ENCODE results near the gene FAM53A.
"Not testable (repeated sequence)": the region's sequence is repeated elsewhere in the genome, so short reads cannot be mapped to it uniquely, and the experiment has no call there.

The FAM53A gene

DNA sequence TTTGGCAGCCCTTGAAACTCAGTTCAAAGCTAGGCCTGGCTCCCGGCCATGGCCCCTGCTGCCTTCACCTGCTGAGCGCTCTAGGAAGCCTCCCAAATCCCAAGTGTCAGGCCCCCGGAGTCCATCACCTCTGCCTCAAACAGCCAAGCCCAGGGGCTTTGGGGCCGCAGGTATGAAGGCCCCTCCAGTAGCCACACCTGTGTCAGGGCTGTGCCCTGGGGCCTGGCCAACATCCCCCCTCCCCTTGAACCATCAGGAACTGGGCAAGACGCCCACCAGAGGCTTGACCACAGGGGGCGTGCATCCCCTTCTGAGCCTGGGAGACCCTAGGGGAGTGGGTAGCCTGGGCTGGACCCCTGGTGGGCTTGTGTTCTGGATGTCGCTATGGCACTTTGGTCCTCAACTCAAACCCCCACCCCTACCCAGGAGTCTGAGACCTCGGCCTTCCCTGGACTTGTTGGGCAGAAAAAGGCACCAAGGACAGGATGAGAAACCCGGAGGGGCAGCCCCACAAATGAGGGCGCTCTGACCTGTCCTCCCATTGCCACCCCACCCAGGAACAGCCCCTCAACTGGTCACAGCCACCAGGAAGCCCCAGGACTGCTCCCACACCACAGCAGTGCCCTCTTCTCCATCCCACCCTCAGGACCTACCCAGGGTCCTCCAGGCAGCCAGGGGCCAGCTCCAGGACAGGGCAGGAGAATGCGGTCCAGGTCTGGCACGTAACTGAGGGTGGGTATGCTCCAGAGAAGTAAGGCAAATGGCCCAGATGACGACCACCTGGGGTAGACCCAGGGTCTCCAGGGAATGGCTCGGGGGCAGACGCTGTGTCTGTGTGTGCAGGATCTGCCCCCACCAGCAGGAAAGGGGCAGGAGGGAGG, 32.2 kb upstream of the FAM53A start:
- DNase-seq: no peak

DNA sequence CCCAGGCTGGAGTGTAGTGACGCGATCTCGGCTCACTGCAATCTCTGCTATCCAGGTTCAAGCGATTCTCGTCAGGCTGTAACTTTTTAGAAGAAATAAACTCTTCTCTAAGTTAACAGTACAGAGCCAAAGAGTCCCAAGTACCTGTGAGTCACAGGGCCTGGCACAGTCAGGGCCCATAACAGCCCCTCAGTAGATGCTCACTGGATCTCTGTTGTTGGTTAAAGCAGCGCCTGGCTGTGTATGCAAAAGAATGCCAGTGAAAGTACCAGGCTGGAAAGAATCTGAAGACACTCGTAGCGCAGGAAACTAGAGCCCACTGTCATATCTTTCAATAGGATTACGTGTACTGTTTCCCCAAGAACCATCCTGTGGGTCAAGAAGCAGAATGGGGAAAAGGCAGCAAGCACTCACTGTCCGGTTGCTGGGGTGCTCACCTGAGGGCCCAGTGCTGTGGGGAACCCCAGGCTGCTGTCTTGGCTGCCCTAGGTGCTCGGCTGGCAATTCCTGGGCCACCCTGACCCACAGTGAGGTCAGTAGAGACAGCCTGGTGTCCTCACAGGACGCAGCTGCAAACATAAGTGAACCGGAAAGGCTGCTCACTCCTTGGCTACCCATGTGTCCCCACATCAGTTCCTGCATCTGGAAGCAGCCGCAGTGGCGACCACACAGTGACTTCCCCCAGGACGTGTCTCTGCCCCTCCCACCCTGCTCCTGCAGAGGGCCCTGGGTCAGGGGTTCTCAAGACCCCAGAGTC, 31.1 kb upstream of the FAM53A start:
- no peak for DNase-seq

DNA sequence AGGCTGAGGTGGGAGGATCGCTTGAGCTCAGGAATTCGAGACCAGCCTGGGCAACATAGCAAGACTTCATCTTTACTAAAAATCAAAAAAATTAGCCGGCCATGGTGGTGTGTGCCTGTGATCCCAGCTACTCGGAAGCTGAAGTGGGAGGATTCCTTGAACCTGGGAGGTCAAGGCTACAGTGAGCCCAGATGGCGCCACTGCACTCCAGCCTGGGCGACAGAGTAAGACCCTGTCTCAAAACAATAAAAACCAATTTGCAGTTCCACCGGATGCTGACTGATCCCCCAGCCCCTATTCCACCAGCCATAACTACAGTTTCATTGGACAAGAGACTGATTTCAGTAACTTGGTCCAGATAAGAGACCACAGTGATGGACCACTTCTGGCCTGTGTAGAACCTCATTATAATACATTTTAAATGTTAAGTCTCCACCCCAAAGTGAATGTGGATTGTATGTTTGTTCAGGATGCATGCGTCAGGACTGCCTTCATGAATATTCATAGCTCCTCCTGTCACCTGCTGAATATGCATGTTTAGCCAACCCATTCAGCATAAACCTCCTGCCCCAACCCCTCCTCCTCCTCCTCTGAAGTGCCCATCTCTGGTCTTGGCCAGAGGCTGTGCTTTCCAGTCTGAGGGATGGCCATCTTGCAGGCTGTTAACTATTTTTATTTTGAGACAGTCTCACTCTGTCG, 30.3 kb upstream of the FAM53A start:
- DNase-seq: no peak

DNA sequence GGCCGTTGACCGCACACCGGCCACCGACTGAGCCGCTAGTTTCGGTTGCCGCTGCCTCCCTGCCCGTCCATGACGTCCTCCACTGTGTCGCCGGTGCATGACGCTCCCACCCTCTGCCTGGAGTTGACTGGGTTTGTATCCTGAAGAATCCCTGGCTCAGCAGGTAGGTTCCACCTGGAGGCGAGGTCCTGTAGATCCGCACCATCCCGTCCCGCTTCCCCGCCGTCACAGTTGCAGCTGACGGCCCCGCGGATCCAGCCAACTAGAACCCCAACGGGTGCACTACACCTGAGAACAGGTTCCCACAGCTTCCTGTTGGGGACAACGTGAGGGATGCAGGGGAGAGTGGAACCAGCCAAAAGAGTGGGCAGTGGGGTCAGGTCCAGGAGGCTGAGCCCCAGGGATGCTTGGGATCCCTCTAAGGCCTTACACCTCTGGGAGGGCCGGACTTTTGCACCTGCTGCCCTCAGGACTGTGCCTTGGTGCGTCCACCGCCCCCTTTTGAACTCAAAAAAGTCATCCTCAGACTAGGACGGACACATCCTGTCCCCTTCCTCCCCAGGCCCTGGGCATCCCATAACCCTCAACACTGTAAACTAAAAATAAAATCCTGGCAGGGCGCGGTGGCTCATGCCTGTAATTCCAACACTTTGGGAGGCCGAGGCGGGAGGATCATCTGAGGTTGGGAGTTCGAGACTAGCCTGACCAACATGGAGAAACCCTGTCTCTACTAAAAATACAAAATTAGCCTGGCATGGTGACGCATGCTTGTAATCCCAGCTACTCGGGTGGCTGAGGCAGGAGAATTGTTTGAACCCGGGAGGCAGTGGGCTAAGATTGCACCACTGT, 29.1 kb upstream of the FAM53A start:
- peak; percentile 30 for DNase-seq

DNA sequence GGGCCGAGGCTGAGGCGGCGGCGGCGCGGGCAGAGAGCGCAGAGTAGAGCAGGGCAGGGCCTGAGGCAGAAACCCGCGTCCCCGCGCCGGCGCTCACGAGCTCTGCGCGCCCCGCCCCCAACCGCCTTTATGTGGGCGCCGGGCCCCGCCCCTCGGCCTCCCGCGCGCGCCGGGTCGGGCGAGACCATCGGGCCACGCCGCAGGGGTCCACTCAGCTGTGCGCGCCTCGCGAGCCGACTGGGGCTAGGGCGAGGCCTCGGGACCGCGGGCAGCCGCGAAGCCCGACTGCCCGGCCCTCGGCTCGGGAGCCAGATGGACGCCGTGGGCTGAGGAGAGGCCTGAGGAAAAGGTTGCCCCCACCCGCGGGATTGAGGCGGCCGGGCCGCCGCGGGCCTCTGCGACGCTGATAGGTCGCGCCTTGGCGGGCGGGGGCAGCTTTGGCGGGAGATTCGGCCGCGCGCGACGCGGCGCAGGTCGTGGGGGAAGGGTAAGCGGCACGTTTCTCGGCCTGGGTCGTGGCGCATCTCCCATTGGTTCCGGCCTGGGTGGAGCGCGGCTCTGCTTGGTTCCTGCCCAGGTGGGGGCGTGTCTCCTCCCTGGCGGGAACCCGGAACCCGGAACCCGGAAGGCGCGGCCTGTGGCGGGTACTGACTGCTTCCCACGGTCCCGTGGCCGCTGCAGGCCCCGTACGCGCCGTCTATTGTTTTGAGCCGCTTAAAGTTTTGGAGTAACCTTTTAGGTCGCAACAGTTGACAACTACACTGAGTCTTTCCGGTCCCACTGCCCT, 28.3 kb upstream of the FAM53A start, which contains the start of gene SLBP:
SLBP (minus strand) TSS at position 104 of the 787 bp plus-strand sequence. CDS start 131 bp downstream, outside the sequence.
- DNase-seq: peak; percentile 82

DNA sequence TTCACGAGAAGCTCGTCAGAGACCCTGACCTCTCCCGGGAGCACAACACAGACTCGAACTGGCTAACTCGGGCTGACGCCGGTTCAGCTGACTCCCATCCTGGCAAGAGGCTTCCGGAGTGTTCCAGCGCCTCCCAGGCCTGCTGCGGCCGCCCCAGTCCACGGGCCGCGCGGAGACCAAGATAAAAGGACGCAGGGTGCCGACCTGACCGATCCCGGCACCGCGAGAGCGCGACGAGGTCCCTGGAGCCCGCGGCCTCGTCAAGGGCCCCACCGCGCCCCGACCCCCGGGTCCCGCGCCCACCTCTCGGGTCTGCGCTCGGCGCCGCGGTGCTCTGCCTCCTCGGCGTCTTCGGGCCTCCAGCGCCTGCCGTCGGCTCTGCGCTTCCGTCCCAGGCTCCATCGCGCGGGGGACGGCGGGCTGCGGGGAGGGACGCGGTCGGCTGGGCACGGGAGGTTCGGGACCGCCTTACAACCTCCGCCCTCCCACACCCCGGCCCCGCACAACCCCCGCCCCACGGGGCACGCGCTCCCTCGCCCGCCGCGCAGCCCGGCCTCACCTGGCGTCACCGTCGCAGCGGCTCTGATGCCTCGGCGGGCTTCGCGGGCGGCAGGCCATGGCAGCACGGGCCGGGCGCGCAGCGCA, 27.6 kb upstream of the FAM53A start:
- no peak for DNase-seq

DNA sequence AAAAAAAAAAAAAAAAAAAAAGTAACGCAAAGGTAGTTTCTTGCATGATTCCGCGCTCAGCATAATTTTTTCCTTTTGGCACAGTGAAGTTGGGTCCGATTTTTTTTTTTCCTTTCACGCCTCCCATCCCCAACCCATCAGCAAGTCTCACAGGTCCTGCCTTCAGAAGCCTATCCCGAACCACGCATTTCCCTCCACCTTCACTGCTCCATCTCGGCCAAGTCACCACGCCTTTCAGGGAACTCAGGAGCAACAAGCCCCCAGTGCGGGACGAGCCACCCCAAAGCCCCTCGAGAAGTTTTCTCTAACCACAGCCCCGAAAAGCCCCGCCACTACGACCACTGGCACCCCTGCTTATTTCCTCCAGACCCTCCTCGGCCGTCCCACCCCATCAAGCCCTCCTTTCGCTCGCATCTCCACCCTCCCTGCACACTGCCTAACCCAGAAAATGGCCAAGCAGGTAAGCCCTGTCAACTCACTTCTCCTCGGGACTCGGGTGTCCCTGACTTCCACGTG, 27.0 kb upstream of the FAM53A start:
- DNase-seq: peak; percentile 16

DNA sequence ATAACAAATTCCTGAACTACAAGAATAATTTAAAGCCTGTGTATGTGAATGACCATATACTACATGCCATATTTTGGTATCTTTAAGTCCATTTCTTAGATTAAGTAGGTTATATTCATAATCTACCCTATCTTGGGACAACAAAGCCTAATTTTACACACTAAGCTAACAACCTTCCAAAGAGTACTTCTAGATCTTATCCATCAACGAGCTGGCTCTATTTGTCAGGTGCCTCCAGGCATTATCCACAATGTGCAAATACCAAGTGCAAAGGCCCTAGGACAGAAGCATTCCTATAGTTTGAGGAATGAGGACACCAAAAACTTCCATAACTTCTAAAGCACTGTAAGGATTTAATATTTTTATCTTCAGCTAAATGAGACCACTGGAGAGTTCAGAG, 24.5 kb upstream of the FAM53A start:
- DNase-seq: no peak

DNA sequence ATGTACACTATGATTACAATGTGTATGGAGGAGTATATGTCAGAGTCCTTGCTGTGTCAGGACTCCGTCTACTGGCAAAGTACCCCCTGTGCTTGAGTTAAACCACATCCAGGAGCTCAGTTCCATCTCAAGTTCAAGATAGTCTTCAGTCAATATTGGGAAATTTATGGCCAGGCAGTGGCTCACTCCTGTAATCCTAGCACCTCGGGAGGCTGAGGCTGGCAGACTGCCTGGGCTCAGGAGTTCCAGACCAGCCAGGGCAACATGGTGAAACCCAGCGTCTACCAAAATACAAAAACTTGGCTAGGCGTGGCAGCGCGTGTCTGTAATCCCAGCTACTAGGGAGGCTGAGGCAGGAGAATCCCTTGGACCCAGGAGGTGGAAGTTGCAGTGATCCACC, 22.2 kb upstream of the FAM53A start:
- no peak for DNase-seq

DNA sequence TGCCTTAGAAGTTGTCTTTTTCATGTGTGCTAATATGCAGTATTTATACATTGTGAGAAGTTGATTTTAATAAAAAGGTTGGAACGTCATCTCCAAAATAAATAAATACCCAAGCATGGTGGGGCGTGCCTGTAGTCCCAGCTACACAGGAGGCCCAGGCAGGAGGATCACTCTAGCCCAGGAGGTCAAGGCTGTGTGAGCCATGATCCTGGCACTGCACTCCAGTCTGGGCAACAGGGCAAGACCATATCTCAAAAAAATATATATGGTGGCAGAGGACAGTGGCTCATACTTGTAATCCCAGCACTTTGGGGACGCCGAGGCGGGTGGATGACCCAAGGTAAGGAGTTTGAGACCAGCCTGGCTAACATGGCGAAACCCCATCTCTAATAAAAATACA, 21.6 kb upstream of the FAM53A start:
- no peak for DNase-seq

DNA sequence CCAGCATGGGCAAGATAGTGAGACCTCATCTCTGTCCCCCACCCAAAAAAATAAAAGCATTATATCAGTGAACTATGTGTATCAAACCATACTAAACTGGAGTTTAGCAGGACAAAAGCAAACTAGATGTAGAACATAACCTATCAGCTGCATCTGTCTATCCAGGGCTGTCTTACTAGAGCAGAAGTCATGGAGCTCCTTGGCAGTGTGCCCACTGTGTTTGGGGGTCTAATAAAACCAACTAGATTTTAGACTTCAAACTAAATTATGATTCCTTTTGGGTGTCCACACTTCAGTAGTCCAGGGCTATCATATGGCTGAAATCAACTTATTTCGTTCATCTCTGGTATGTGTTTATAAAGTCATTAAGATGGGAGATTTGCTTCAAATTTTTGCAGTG, 19.8 kb upstream of the FAM53A start:
- no peak for DNase-seq

DNA sequence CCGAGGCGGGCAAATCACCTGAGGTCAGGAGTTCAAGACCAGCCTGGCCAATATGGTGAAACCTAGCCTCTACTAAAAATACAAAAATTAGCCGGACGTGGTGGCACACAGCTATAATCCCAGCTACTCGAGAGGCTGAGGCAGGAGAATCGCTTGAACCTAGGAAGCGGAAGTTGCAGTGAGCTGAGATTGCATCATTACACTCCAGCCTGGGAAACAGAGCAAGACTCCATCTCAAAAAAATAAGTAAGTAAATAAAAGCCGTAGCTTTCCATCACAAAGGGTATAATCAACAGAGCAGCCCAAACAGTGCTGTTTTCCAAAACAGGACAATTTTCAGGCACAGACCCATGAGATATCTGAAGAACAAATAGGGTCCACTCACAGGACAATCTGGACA, 17.6 kb upstream of the FAM53A start:
- not testable (repeated sequence) for DNase-seq

DNA sequence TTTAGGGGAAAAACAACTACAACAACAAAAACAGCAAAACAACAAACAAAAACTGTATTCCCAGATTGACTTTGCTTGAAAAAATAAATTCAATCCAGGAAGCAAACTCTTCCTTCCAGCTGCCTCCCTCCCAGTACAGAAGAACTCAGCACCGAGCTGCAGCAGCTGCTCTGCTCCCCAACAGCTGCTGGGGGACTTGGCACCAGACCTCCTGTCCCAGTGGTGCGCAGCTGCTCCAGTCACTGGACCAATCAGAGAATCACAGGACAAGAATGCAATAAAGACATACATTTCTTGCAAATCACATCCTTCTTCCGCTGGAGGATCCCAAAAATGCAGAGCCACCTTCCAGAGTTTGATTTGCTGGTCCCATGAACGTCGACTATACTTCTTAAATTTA, 11.8 kb upstream of the FAM53A start:
- DNase-seq: peak; percentile 3

DNA sequence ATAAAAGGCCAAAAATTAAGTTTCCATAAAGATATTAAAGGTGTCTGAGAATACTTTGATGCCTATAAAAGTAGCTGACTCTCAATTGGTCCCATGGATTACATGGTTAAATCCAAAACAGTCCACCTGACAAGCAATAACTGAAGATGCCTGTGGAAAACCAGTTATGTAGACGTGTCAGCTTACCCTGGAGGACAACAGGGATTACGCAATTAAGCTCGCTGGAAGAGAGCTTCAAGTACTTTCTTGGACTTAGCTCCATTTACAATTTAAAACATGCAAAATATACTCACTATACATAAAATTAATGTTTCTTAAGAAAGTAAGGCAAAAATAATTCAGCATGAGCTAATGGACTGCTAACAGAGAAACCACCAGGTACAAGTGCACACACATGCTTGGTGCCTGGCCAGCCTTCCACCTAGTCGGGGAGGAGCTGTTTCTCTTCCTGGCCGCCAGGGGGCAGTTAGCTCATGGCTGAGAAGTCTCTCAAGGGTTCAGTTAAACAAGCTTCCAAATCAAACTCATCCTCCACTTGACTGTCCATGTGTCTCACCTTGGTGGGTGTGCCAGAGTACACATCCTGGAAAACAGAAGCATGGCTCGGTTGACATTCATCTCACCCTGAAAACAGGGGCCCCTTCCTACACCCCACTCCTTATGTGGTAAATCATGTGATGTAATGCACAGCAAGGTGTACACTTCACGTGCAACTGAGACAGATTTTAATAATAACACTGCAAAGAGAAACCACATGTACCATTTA, 9.2 kb upstream of the FAM53A start:
- DNase-seq: peak; percentile 47

DNA sequence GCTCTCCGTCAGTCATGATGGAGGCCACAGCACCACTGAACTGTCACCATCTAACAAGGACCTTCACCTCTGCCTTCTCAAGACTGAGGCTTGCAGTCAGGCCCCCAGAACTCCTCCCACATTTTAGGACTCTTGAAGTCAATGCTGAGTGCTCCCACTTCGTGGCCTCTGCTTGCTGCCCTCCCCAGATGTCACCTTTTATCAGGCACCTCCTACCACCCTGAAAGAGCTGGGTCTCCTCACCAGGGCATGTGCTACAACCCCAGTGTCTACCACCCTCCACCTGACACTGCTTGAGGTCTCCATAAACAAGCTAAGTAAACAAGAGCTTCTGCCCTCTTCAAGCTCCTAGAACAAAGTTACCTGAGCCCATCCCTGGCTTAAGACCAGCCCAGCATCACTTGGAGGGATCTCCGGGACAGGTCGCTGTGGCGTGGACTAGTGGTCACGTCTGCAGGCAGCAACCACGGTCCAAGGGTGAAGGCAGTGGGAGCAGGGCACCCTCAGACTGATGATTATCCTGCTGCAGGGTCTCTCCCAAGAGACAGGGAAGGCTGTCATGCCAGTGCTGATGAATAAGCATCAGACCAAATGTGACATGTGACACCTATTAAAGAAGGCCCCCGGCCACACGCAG, 7.7 kb upstream of the FAM53A start:
- DNase-seq: no peak

DNA sequence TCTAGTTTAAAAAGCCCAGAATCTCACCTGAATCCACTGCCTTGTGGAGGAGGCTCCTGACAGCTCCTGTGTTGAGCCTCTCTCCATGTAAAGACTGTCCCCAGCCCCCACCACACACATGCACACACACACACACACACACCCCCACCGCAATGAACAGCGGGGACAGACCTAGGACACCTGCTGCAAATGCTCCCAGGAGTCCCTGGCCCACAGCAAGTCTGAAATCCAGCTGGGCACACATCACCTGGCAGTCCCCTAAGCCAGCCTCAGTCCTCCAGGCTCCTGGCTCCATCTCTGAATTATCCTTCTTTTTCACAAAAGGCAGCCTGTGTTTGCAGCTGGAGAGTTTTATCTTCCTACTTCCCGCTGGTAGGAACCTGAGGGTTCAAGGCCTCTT, 6.6 kb upstream of the FAM53A start:
- DNase-seq: no peak

DNA sequence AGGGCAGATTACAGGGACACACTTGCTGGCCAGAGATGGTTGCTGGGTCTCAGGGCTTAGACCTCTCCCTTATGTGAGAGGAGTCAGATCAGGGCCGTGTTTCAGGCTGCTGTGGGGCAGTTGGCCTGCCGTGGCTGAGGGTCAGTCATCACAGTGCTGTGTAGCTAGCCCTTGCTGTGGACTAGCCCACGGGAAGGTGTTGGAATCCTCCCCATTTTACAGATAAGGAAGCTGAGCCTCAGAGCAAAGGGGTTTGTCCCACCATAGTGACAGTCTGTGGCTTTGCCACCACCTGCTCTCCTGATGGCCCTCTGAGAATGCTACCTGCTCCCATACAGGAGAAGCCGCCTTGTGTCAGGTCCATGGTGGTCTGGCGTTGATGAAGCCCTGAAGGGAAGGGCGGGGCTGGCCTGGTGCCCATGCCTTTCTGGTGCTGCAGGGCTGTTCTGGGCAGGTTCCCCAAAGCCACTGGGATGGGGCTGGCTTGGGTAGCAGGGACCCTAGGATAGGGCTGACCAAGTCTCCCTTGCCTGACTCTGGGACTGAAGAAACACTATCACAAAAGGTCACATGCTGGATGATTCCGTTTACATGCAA, 2.4 kb upstream of the FAM53A start:
- DNase-seq: no peak

DNA sequence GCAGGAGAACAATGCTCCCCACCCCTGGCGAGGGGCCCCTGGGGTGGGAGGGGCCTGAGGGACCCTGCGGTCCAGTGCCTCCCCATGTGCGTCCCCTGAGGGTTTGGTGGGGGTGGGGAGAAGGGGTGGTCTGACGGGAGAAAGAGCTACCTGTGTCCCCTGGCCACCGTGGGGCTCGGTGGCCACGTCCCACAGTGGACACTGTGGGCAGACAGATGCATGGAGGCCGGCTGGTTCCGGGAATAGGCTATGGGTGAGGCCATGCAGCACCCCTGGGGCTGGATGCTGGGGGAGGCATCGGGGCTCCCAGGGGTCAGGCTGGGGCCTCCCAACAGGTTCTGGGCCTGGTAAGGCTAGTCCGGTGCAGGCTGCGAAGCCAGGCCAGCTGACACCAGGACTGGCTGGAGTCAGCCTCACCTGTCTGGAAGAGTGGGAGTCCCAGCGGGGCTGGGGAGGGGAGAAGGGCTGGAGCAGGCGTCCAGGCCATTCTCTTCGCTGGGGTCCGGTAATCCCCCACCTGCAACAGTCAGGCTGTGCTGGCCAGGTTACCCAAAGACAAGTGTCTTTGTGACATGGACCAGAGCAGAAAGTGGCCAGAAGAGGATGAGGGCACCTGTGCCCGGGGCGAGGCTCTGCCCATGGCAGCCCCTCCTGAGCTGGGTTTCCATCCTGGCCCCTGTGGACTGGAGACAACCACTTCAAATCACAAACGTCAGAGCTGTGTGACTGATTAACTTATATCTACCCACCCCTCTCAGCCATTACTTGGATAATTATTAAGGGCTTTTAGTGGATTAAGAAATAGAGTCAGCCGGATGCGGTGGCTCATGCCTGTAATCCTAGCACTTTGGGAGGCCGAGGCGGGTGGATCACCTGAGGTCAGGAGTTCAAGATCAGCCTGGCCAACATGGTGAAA, 1.4 kb upstream of the FAM53A start:
- no peak for DNase-seq

Measured in NCI-H2171 treated with DMSO at 0.1 percent for 48 hours (cell line).